BLaER1 (cell line): Measurements from ENCODE around the gene TTYH3.
"Not testable (repeated sequence)": the region's sequence is repeated elsewhere in the genome, so short reads cannot be mapped to it uniquely, and the experiment has no call there.

Experiments used
- H3K27ac ChIP-seq: shearing (Covaris generic); formaldehyde crosslinking; 2 replicates; pipeline ENCODE4 v1.8.1; 2022
- H3K27me3 ChIP-seq: shearing (Covaris generic); formaldehyde crosslinking; 2 replicates; pipeline ENCODE4 v1.8.1; 2022
- H3K36me3 ChIP-seq: shearing (Covaris generic); formaldehyde crosslinking; 2 replicates; pipeline ENCODE4 v1.8.1; 2022
- H3K4me1 ChIP-seq: shearing (Covaris generic); formaldehyde crosslinking; 2 replicates; pipeline ENCODE4 v1.8.1; 2022
- H3K4me2 ChIP-seq: shearing (Covaris generic); formaldehyde crosslinking; 2 replicates; pipeline ENCODE4 v1.8.1; 2022
- H3K4me3 ChIP-seq: shearing (Covaris generic); formaldehyde crosslinking; 2 replicates; pipeline ENCODE4 v1.8.1; 2022
- H3K9ac ChIP-seq: shearing (Covaris generic); formaldehyde crosslinking; 2 replicates; pipeline ENCODE4 v1.8.1; 2022
- H3K9me3 ChIP-seq: shearing (Covaris generic); formaldehyde crosslinking; 2 replicates; pipeline ENCODE4 v1.8.1; 2022
- H4K20me1 ChIP-seq: shearing (Covaris generic); formaldehyde crosslinking; 2 replicates; pipeline ENCODE4 v1.8.1; 2022
- Cebpa-rat ChIP-seq: shearing (Covaris generic); IDR thresholded peaks from 2 replicates; pipeline ENCODE4 v1.8.1; 2022

TTYH3 gene

GRCh38 chr7:2670720-2671391 lies 39.1 kb downstream of the TTYH3 start:
- no peak for TF ChIP-seq Cebpa-rat
- no peak overlapping the region for H3K4me3 ChIP-seq

GRCh38 chr7:2673214-2673613 lies 41.4 kb downstream of the TTYH3 start:
- not testable (repeated sequence) for H3K4me3 ChIP-seq, H4K20me1 ChIP-seq, H3K27me3 ChIP-seq, H3K36me3 ChIP-seq, H3K27ac ChIP-seq, H3K9ac ChIP-seq, H3K4me2 ChIP-seq
- peaks cover 11% of the 10 kb centered on the region for H3K9me3 ChIP-seq
- H3K4me1 ChIP-seq, result peaks cover 23% of the 10 kb centered on the region

More at GRCh38 chr7:2670720-2671391, 39.1 kb downstream of the TTYH3 start:
- peaks cover 11% of the 10 kb centered on the region for H3K9me3 ChIP-seq
- H3K4me1 ChIP-seq, result peaks cover 33% of the 10 kb centered on the region
- no peak overlapping the region for H3K9ac ChIP-seq
- no peaks in the 10 kb centered on the region for H3K36me3 ChIP-seq
- H3K27me3 ChIP-seq, result no peaks in the 10 kb centered on the region
- H3K4me2 ChIP-seq, result peak overlapping the region; percentile 74
- H4K20me1 ChIP-seq, result peaks cover under 1% of the 10 kb centered on the region
- no peak overlapping the region for H3K27ac ChIP-seq

GRCh38 chr7:2673934-2674333 lies 42.1 kb downstream of the TTYH3 start:
- Histone ChIP-seq H3K4me3 (no peak overlapping the region), H3K9me3 (peaks cover 11% of the 10 kb centered on the region), H3K9ac (no peak overlapping the region), H3K4me2 (no peak overlapping the region), H4K20me1 (no peaks in the 10 kb centered on the region; the same call in 1 of the 2 replicates), H3K27ac (no peak overlapping the region), H3K36me3 (no peaks in the 10 kb centered on the region), H3K27me3 (no peaks in the 10 kb centered on the region), H3K4me1 (peaks cover 23% of the 10 kb centered on the region)
- TF ChIP-seq Cebpa-rat, result no peak

GRCh38 chr7:2675256-2675764 lies 43.5 kb downstream of the TTYH3 start:
- H3K36me3 ChIP-seq, result no peaks in the 10 kb centered on the region
- H3K4me1 ChIP-seq, result peaks cover 23% of the 10 kb centered on the region
- H3K4me3 ChIP-seq, result no peak overlapping the region
- no peak overlapping the region for H3K9ac ChIP-seq
- H3K9me3 ChIP-seq, result peaks cover 11% of the 10 kb centered on the region
- no peak overlapping the region for H3K4me2 ChIP-seq
- no peaks in the 10 kb centered on the region for H3K27me3 ChIP-seq
- no peak for TF ChIP-seq Cebpa-rat
- no peaks in the 10 kb centered on the region for H4K20me1 ChIP-seq
- no peak overlapping the region for H3K27ac ChIP-seq

GRCh38 chr7:2676576-2676975 lies 44.8 kb downstream of the TTYH3 start:
- H3K27me3 ChIP-seq, H3K27ac ChIP-seq, H3K4me2 ChIP-seq, H4K20me1 ChIP-seq, H3K9ac ChIP-seq, H3K4me3 ChIP-seq, H3K36me3 ChIP-seq: not testable (repeated sequence)
- Histone ChIP-seq H3K9me3 (peaks cover 11% of the 10 kb centered on the region), H3K4me1 (peaks cover 20% of the 10 kb centered on the region)

- not testable (repeated sequence) for H3K4me3 ChIP-seq, H3K36me3 ChIP-seq, H3K27ac ChIP-seq, H3K9ac ChIP-seq, H3K27me3 ChIP-seq, H4K20me1 ChIP-seq, H3K4me2 ChIP-seq
- peaks cover 11% of the 10 kb centered on the region for H3K9me3 ChIP-seq
- peaks cover 20% of the 10 kb centered on the region for H3K4me1 ChIP-seq
Observed at GRCh38 chr7:2678454-2678853, 46.7 kb downstream of the TTYH3 start.

GRCh38 chr7:2679135-2680127 lies 47.6 kb downstream of the TTYH3 start:
- not testable (repeated sequence) for H3K36me3 ChIP-seq, H3K9me3 ChIP-seq, H3K4me3 ChIP-seq, H3K27me3 ChIP-seq, H3K27ac ChIP-seq, H4K20me1 ChIP-seq, H3K9ac ChIP-seq
- Histone ChIP-seq H3K4me2 (peak overlapping the region; percentile 78), H3K4me1 (peaks cover 20% of the 10 kb centered on the region)

GRCh38 chr7:2680256-2680655 lies 48.5 kb downstream of the TTYH3 start:
- Histone ChIP-seq H3K36me3 (no peaks in the 10 kb centered on the region), H3K4me1 (peaks cover 20% of the 10 kb centered on the region), H4K20me1 (no peaks in the 10 kb centered on the region), H3K4me2 (peak overlapping the region; percentile 78), H3K9me3 (peaks cover 4% of the 10 kb centered on the region; the same call in 1 of the 2 replicates), H3K27me3 (0 out of 2 replicates have a peak, but pooled peaks cover 4% of the 10 kb centered on the region), H3K4me3 (no peak overlapping the region), H3K27ac (no peak overlapping the region), H3K9ac (no peak overlapping the region)
- TF ChIP-seq Cebpa-rat, result no peak

GRCh38 chr7:2680792-2681490 lies 49.2 kb downstream of the TTYH3 start:
- Histone ChIP-seq H3K9me3 (no peaks in the 10 kb centered on the region), H3K4me2 (peak overlapping the region; percentile 78)

More at GRCh38 chr7:2680792-2681490, 49.2 kb downstream of the TTYH3 start:
- Histone ChIP-seq H3K4me1 (peaks cover 20% of the 10 kb centered on the region), H3K9ac (no peak overlapping the region), H3K4me3 (no peak overlapping the region), H4K20me1 (no peaks in the 10 kb centered on the region), H3K27me3 (peaks cover 6% of the 10 kb centered on the region; the same call in 1 of the 2 replicates), H3K36me3 (no peaks in the 10 kb centered on the region), H3K27ac (no peak overlapping the region)
- no peak for TF ChIP-seq Cebpa-rat
